ENCODE results near the gene P4HTM.

Gene P4HTM

DNA sequence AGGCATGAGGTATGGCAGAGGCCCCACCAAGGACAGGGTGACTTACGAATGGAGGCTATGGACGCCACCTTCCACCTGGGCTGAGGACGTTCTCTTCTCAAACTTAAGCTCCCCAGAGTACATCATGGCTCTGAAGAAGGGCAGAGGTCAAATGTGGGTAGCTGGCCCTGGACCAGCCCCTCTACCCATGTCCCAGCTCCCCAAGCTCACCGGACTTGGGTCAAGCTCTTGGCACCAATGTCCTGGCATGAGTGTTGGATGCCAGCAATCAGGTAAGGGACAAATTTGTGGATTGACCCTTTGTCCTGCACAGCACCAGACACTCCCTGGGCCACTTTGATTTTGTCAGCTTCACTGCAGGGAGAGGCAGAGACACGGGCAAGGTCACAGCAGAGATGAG lies 34.4 kb downstream of the P4HTM start:
- ChIA-PET CTCF (interaction anchor here (0.7 kb wide), 1 partner anchor 144 kb away, joined by 3 read pairs; no protein-coding TSS in a partner anchor), POLR2A (ENCODE audit: low non-redundant PET) (no interaction called here)
- H3K27ac ChIP-seq: peak overlapping the region; percentile 98
- DNase-seq (ENCODE audit: low spot score): no peak
- TF ChIP-seq, protein P1, sequence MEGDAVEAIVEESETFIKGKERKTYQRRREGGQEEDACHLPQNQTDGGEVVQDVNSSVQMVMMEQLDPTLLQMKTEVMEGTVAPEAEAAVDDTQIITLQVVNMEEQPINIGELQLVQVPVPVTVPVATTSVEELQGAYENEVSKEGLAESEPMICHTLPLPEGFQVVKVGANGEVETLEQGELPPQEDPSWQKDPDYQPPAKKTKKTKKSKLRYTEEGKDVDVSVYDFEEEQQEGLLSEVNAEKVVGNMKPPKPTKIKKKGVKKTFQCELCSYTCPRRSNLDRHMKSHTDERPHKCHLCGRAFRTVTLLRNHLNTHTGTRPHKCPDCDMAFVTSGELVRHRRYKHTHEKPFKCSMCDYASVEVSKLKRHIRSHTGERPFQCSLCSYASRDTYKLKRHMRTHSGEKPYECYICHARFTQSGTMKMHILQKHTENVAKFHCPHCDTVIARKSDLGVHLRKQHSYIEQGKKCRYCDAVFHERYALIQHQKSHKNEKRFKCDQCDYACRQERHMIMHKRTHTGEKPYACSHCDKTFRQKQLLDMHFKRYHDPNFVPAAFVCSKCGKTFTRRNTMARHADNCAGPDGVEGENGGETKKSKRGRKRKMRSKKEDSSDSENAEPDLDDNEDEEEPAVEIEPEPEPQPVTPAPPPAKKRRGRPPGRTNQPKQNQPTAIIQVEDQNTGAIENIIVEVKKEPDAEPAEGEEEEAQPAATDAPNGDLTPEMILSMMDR (conservative IDR thresholded peaks at IDR 0.05; ENCODE audit: low read depth): no peak

DNA sequence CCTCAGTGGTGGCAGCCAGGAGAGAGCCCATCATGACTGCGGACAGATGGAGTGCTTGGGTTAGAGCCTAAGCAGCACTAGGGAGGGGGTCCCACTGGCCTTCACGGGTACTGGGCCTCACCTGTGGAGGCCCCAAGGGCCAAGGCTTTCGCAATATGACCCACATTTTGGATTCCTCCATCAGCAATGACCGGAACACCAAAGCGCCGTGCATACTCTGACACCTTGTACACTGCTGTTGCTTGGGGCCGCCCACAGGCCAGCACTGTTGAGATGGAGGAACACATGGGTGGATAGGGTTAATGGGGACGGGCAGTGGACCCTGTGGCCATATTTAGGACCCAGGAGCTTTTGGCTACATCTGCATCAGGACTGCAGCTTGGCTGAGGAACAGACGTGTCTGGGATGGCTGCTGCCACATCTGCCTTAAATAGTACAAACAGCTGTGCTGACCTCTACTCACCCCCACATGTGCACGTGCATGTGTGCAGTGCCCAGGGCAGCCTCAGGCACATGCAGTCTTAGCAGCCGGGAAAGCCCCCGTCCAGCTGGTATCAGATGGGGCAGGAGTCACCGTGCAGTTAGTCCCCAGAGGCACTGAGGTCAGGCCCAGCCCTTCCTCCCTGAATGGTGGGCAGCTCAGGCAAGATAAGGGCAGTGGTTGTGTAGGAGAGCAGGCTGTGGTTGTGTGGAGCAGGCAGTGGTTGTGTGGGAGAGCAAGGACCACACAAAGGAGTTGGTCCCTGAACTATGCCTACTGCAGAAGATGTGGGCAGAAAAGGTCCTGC lies 35.2 kb downstream of the P4HTM start:
- peak overlapping the region; percentile 98 for H3K27ac ChIP-seq
- ChIA-PET POLR2A (ENCODE audit: low non-redundant PET) (no interaction called here), CTCF (no interaction called here)
- TF ChIP-seq, protein P1 (conservative IDR thresholded peaks at IDR 0.05; ENCODE audit: low read depth): no peak
- DNase-seq (ENCODE audit: low spot score): no peak

DNA sequence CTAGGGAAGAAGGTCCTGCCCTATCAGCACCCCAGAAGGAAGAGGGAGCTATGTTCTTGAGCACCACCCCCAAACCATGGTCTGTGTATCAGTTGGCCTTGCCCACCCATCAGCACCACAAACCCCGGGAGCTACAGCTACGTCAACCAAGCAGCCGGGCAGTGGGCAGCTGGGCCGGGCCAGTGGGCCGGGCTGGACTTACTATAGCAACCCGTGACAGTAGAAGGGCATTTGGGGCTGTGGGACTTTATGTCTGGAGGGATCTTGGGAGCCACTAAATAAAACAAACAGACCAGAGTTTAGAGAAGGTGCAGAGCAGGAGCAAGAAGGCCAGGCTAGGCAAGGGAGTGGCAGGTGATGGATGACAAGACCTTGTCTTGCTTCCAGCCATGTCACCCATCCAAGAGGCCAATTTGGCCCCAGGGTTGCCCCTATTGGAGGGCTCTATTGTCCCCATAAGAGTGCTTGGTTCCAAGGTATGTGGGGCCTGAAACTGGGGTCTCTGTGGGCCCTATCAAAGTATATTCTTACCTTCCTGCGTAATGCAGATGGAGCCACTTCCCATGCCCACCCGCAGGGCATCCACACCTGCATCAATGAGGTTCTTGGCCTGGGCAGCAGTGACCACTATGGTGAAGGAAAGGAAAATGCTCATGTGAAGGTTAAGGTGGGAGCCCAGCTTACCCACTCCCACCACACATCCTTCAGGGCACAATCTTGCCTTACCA lies 35.9 kb downstream of the P4HTM start:
- TF ChIP-seq, protein P1 (conservative IDR thresholded peaks at IDR 0.05; ENCODE audit: low read depth): no peak
- H3K27ac ChIP-seq: peak overlapping the region; percentile 98
- CTCF ChIA-PET: no interaction called here
- no peak for DNase-seq (ENCODE audit: low spot score)
- POLR2A ChIA-PET (ENCODE audit: low non-redundant PET): no interaction called here

DNA sequence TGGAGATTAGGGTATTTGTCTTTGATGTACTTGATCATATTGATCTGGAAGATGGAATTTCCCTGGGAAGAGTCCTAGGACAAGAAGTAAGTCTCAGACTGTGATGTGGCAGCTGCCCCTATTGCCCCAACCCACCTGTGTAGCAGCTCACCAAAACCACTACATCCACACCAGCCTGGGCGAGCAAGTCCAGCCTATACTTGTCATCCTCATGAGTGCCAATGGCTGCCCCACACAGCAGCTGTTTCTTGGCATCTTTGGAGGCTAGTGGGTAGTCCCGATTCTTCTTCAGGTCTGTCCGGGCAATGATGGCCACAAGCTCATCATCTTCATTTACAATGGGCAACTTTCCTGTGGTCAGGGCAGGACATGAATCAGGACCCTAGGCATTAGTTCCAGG lies 36.5 kb downstream of the P4HTM start:
- ChIA-PET CTCF (no interaction called here), POLR2A (ENCODE audit: low non-redundant PET) (no interaction called here)
- peak overlapping the region; percentile 98 for H3K27ac ChIP-seq
- TF ChIP-seq, protein P1 (conservative IDR thresholded peaks at IDR 0.05; ENCODE audit: low read depth): no peak
- no peak for DNase-seq (ENCODE audit: low spot score)

DNA sequence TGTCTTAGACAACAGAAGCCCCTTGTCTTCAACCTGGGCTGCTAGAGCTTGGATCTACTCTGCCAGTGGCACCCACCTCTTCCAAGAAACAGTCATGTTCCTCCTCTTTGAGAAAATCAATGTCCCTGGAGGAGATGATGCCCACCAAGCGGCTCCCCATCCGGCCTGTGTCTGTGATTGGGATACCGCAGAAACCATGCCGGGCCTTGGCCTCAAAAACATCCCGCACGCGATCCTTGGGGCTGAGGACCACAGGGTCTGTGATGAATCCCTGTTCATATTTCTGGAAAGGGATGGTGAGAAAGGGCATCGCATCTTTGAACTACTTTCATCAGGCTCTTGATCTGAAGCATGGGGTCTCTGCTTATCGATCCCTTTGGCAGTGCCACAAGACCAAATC lies 37.6 kb downstream of the P4HTM start:
- CTCF ChIA-PET: no interaction called here
- H3K27ac ChIP-seq: peak overlapping the region; percentile 77
- DNase-seq (ENCODE audit: low spot score): no peak
- TF ChIP-seq, protein P1 (conservative IDR thresholded peaks at IDR 0.05; ENCODE audit: low read depth): no peak
- POLR2A ChIA-PET (ENCODE audit: low non-redundant PET): no interaction called here

DNA sequence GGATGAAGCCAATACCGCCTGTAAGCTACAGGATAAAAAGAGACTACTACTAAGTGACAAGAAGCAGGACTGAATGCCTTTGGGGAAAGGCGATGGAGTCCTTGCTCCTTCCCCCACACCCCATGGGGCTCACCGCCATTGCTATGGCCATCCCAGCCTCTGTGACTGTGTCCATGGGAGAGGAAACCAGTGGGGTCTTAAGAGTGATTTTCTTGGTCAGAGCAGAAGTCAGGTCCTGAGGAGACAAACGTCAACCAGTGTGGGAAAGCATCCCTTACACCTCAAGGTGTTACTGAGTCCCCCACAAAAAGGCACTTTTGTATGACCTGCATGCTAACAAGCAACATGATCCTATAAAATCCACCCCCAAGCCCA lies 38.2 kb downstream of the P4HTM start:
- DNase-seq (ENCODE audit: low spot score): no peak
- peak overlapping the region; percentile 77 for H3K27ac ChIP-seq
- ChIA-PET CTCF (interaction anchor here (0.6 kb wide), 1 partner anchor 167 kb away, joined by 4 read pairs; no protein-coding TSS in a partner anchor), POLR2A (ENCODE audit: low non-redundant PET) (no interaction called here)
- TF ChIP-seq, protein P1 (conservative IDR thresholded peaks at IDR 0.05; ENCODE audit: low read depth): no peak
